Measurements from ENCODE around the gene PTH.

PTH gene

DNA sequence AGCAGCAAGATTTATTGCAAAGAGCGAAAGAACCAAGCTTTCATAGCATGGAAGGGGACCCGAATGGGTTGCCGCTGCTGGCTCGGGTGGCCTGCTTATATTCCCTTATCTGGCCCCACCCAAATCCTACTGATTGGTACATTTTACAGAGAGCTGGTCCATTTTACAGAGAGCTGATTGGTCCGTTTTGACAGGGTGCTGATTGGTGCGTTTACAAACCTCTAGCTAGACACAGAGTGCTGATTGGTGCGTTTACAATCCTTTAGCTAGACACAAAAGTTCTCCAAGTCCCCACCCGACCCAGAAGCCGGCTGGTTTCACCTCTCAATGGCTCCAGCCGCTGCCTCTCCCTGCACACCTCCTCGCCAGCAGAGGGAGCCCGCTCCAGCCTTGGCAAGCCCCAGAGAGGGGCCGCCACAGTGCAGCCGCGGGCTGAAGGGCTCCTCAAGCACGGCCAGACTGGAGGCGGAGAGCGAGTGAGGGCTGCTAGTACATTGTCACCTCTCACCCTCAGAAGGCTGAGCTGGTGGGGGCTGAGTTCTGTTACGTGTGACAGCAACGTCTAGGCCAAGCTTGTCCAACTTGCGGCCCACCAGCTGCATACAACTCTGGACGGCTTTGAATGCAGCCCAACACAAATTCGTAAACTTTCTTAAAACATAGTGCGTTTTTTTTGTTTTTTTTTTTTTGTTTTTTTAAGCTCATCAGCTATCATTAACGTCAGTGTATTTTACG, 8.7 kb downstream of the PTH start:
- TF ChIP-seq POLR2AphosphoS5 (IDR thresholded peaks at IDR 0.05; ENCODE audit: borderline replicate concordance, low read depth, low read length) = no peak
- TF ChIP-seq FOXP2 (optimal IDR thresholded peaks at IDR 0.05; ENCODE audit: control extremely low read depth, extremely low read length, insufficient read depth) = no peak
- no peak for TF ChIP-seq EZH2 (IDR thresholded peaks at IDR 0.05)
- no peak overlapping the region for H3K4me3 ChIP-seq
- H3K27ac ChIP-seq = no peak overlapping the region
- no peaks in the 10 kb centered on the region for H3K9me3 ChIP-seq (ENCODE audit: low read depth, low read length)
- no peaks in the 10 kb centered on the region for H3K36me3 ChIP-seq (ENCODE audit: insufficient read depth, low read length)
- no peak for DNase-seq (ENCODE audit: low read depth, low spot score)
- H3K9ac ChIP-seq (ENCODE audit: insufficient read length) = no peak overlapping the region

GRCh38 chr11:13480198-13480597, 15.6 kb downstream of the PTH start:
- no peak for TF ChIP-seq EZH2 (IDR thresholded peaks at IDR 0.05)
- Histone ChIP-seq H3K9ac (ENCODE audit: insufficient read length) (no peak overlapping the region), H3K4me3 (no peak overlapping the region), H3K27ac (no peak overlapping the region), H3K9me3 (ENCODE audit: low read depth, low read length) (no peaks in the 10 kb centered on the region), H3K36me3 (ENCODE audit: insufficient read depth, low read length) (no peaks in the 10 kb centered on the region)
- DNase-seq (ENCODE audit: low read depth, low spot score) = no peak

GRCh38 chr11:13479688-13480087, 16.1 kb downstream of the PTH start:
- Histone ChIP-seq H3K9ac (ENCODE audit: insufficient read length) (no peak overlapping the region), H3K9me3 (ENCODE audit: low read depth, low read length) (no peaks in the 10 kb centered on the region), H3K36me3 (ENCODE audit: insufficient read depth, low read length) (no peaks in the 10 kb centered on the region), H3K27ac (no peak overlapping the region), H3K4me3 (no peak overlapping the region)
- TF ChIP-seq FOXP2 (optimal IDR thresholded peaks at IDR 0.05; ENCODE audit: control extremely low read depth, extremely low read length, insufficient read depth) (no peak), POLR2AphosphoS5 (IDR thresholded peaks at IDR 0.05; ENCODE audit: borderline replicate concordance, low read depth, low read length) (no peak), EZH2 (IDR thresholded peaks at IDR 0.05) (no peak)
- no peak for DNase-seq (ENCODE audit: low read depth, low spot score)

GRCh38 chr11:13475091-13475490, 20.7 kb downstream of the PTH start:
- no peak for TF ChIP-seq FOXP2 (optimal IDR thresholded peaks at IDR 0.05; ENCODE audit: control extremely low read depth, extremely low read length, insufficient read depth)
- TF ChIP-seq POLR2AphosphoS5 (IDR thresholded peaks at IDR 0.05; ENCODE audit: borderline replicate concordance, low read depth, low read length) = no peak
- TF ChIP-seq EZH2 (IDR thresholded peaks at IDR 0.05) = no peak
- H3K36me3 ChIP-seq (ENCODE audit: insufficient read depth, low read length) = no peaks in the 10 kb centered on the region
- no peaks in the 10 kb centered on the region for H3K9me3 ChIP-seq (ENCODE audit: low read depth, low read length)
- no peak overlapping the region for H3K27ac ChIP-seq
- DNase-seq (ENCODE audit: low read depth, low spot score) = no peak
- no peak overlapping the region for H3K9ac ChIP-seq (ENCODE audit: insufficient read length)
- H3K4me3 ChIP-seq = no peak overlapping the region

DNA sequence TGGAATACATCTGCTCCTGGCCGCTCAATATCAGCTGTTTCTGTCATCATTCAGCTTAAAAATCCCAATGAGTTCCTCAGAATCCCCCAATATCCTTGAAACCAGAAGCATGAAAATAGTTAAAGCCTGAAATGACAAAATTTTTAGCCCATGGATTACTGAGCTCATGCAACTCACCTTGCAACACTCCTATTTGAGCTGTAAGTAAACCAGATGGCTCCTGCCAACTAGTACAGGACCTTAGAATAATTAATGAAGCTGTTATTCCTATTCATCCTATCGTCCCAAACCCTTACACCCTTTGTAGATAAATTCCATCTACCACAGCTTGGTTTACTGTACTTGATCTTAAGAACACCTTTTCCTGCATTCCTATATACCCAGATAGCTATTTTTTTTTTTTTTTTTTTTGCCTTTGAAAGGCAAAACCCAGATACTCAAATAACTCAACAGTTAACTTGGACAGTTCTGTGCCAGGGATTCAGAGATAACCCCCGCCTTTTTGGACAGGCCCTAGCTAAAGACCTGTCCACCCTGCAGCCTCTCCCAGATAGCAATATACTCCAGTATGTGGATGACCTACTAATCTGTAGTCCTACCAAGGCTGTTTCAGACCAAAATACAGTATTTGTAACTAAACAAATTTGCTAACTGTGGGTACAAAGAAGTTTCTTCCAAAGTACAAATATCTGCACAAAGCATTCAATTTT, 22.6 kb downstream of the PTH start:
- no peak overlapping the region for H3K9ac ChIP-seq (ENCODE audit: insufficient read length)
- no peaks in the 10 kb centered on the region for H3K9me3 ChIP-seq (ENCODE audit: low read depth, low read length)
- no peak overlapping the region for H3K4me3 ChIP-seq
- no peak overlapping the region for H3K27ac ChIP-seq
- TF ChIP-seq POLR2AphosphoS5 (IDR thresholded peaks at IDR 0.05; ENCODE audit: borderline replicate concordance, low read depth, low read length) = no peak
- TF ChIP-seq EZH2 (IDR thresholded peaks at IDR 0.05) = no peak
- no peak for TF ChIP-seq FOXP2 (optimal IDR thresholded peaks at IDR 0.05; ENCODE audit: control extremely low read depth, extremely low read length, insufficient read depth)
- H3K36me3 ChIP-seq (ENCODE audit: insufficient read depth, low read length) = no peaks in the 10 kb centered on the region
- no peak for DNase-seq (ENCODE audit: low read depth, low spot score)

GRCh38 chr11:13468750-13469149, 27.0 kb downstream of the PTH start:
- DNase-seq (ENCODE audit: low read depth, low spot score) = no peak
- Histone ChIP-seq H3K4me3 (no peak overlapping the region), H3K36me3 (ENCODE audit: insufficient read depth, low read length) (no peaks in the 10 kb centered on the region), H3K9ac (ENCODE audit: insufficient read length) (no peak overlapping the region), H3K9me3 (ENCODE audit: low read depth, low read length) (no peaks in the 10 kb centered on the region), H3K27ac (no peak overlapping the region)
- no peak for TF ChIP-seq FOXP2 (optimal IDR thresholded peaks at IDR 0.05; ENCODE audit: control extremely low read depth, extremely low read length, insufficient read depth)

DNA sequence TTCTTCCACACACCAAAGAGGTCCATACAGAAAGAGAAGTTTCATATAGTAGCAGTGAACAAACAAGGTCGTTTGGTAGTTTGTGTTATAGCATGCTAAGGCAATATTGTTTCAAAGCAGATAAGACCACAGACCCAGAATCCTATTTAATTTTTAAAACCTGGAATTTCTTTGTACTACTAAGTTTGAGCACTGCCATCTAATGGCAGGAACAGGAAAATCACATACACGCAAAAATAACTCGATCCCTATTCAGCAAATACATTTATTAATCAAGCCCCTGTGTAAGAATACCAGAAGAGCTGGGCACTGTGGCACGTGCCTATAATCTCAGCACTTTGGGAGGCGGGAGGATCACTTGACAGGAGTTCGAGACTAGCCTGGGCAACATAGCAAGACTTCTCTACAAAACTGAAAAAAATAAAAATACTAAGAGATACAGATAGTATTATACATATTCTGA, 29.9 kb downstream of the PTH start:
- Histone ChIP-seq H3K27ac (no peak overlapping the region), H3K9ac (ENCODE audit: insufficient read length) (no peak overlapping the region), H3K36me3 (ENCODE audit: insufficient read depth, low read length) (no peaks in the 10 kb centered on the region), H3K9me3 (ENCODE audit: low read depth, low read length) (no peaks in the 10 kb centered on the region), H3K4me3 (no peak overlapping the region)
- no peak for TF ChIP-seq POLR2AphosphoS5 (IDR thresholded peaks at IDR 0.05; ENCODE audit: borderline replicate concordance, low read depth, low read length)
- peak; percentile 22 for DNase-seq (ENCODE audit: low read depth, low spot score)

DNA sequence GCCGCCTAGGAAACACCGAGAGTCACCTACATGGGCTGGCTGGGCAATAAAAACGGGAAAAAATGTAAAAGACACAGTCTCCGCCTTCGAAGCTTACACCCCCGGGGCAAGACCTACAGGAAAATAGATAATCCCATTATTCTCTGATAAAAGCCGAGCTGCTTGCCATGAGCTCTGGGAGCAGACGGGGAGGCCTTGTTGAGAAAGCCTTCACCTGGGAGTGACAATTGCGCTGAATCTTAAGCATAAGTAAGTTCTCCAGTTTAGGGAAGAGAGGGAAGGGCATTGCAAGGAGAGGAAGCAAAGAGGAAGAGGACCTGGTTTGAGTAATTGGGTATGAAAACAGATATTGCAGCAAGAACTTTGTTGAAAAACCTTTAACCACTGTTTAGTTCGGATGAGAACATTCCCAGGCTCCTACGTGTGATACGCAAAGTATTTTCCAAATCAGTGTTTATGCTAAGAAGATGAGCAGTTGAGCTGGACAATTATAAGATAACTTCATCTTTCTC, 32.0 kb downstream of the PTH start:
- H3K4me3 ChIP-seq = peak overlapping the region; percentile 86
- TF ChIP-seq POLR2AphosphoS5 (IDR thresholded peaks at IDR 0.05; ENCODE audit: borderline replicate concordance, low read depth, low read length) = no peak
- TF ChIP-seq FOXP2 (optimal IDR thresholded peaks at IDR 0.05; ENCODE audit: control extremely low read depth, extremely low read length, insufficient read depth) = no peak
- TF ChIP-seq EZH2 (IDR thresholded peaks at IDR 0.05) = no peak
- no peaks in the 10 kb centered on the region for H3K36me3 ChIP-seq (ENCODE audit: insufficient read depth, low read length)
- H3K9ac ChIP-seq (ENCODE audit: insufficient read length) = peak overlapping the region; percentile 76
- DNase-seq (ENCODE audit: low read depth, low spot score) = no peak
- H3K27ac ChIP-seq = no peak overlapping the region
- no peaks in the 10 kb centered on the region for H3K9me3 ChIP-seq (ENCODE audit: low read depth, low read length)

All from SK-N-MC (cell line).